Measurements from ENCODE around the gene POLK.
"Not testable (repeated sequence)": the region's sequence is repeated elsewhere in the genome, so short reads cannot be mapped to it uniquely, and the experiment has no call there.

The POLK gene

GRCh38 chr5:75566710-75567309, 55.1 kb downstream of the POLK start:
- TF ChIP-seq CTCF (IDR thresholded peaks at IDR 0.05; ENCODE audit: low read depth, low read length) (no peak), POLR2A (IDR thresholded peaks at IDR 0.05; ENCODE audit: extremely low read depth, insufficient read length) (no peak), MYC (IDR thresholded peaks at IDR 0.05; ENCODE audit: low read depth, low read length) (no peak), MAX (IDR thresholded peaks at IDR 0.05; ENCODE audit: low read depth, low read length) (no peak)
- H3K4me3 ChIP-seq (ENCODE audit: low read depth, low read length) = no peak overlapping the region
- peak; percentile 88 for DNase-seq (ENCODE audit: low read depth)

- TF ChIP-seq POLR2A (IDR thresholded peaks at IDR 0.05; ENCODE audit: extremely low read depth, insufficient read length) (no peak), MYC (IDR thresholded peaks at IDR 0.05; ENCODE audit: low read depth, low read length) (no peak), CTCF (IDR thresholded peaks at IDR 0.05; ENCODE audit: low read depth, low read length) (no peak), MAX (IDR thresholded peaks at IDR 0.05; ENCODE audit: low read depth, low read length) (no peak)
- DNase-seq (ENCODE audit: low read depth) = peak; percentile 74
- no peak overlapping the region for H3K4me3 ChIP-seq (ENCODE audit: low read depth, low read length)
Measured at GRCh38 chr5:75567710-75568109, 56.0 kb downstream of the POLK start.

GRCh38 chr5:75568202-75568601, 56.5 kb downstream of the POLK start:
- no peak overlapping the region for H3K4me3 ChIP-seq (ENCODE audit: low read depth, low read length)
- DNase-seq (ENCODE audit: low read depth) = peak; percentile 34
- TF ChIP-seq MYC (IDR thresholded peaks at IDR 0.05; ENCODE audit: low read depth, low read length) (no peak), POLR2A (IDR thresholded peaks at IDR 0.05; ENCODE audit: extremely low read depth, insufficient read length) (no peak), MAX (IDR thresholded peaks at IDR 0.05; ENCODE audit: low read depth, low read length) (no peak), CTCF (IDR thresholded peaks at IDR 0.05; ENCODE audit: low read depth, low read length) (no peak)

- no peak for DNase-seq (ENCODE audit: low read depth)
- H3K4me3 ChIP-seq (ENCODE audit: low read depth, low read length) = no peak overlapping the region
- TF ChIP-seq MAX (IDR thresholded peaks at IDR 0.05; ENCODE audit: low read depth, low read length) = no peak
- TF ChIP-seq MYC (IDR thresholded peaks at IDR 0.05; ENCODE audit: low read depth, low read length) = no peak
- no peak for TF ChIP-seq CTCF (IDR thresholded peaks at IDR 0.05; ENCODE audit: low read depth, low read length)
Measured at GRCh38 chr5:75571547-75571946, 59.9 kb downstream of the POLK start.

- no peak for DNase-seq (ENCODE audit: low read depth)
- TF ChIP-seq MYC (IDR thresholded peaks at IDR 0.05; ENCODE audit: low read depth, low read length) (no peak), MAX (IDR thresholded peaks at IDR 0.05; ENCODE audit: low read depth, low read length) (no peak), POLR2A (IDR thresholded peaks at IDR 0.05; ENCODE audit: extremely low read depth, insufficient read length) (no peak)
- H3K4me3 ChIP-seq (ENCODE audit: low read depth, low read length) = no peak overlapping the region
Measured at GRCh38 chr5:75574791-75575190, 63.1 kb downstream of the POLK start.

GRCh38 chr5:75578280-75578679, 66.6 kb downstream of the POLK start:
- not testable (repeated sequence) for DNase-seq (ENCODE audit: low read depth); H3K4me3 ChIP-seq (ENCODE audit: low read depth, low read length)

GRCh38 chr5:75584641-75585040, 73.0 kb downstream of the POLK start:
- TF ChIP-seq POLR2A (IDR thresholded peaks at IDR 0.05; ENCODE audit: extremely low read depth, insufficient read length) (no peak), MAX (IDR thresholded peaks at IDR 0.05; ENCODE audit: low read depth, low read length) (no peak), MYC (IDR thresholded peaks at IDR 0.05; ENCODE audit: low read depth, low read length) (no peak), CTCF (IDR thresholded peaks at IDR 0.05; ENCODE audit: low read depth, low read length) (no peak)
- DNase-seq (ENCODE audit: low read depth) = no peak
- no peak overlapping the region for H3K4me3 ChIP-seq (ENCODE audit: low read depth, low read length)

Data from NB4 (cell line).